8988T (cell line): ENCODE measurements around the gene SLC39A11.

Experiments used
- DNase-seq: peaks from one replicate; pipeline ENCODE4 v3.0.0; 2011

The SLC39A11 gene

GRCh38 chr17:72971226-72971880, 121.1 kb downstream of the SLC39A11 start:
- DNase-seq = no peak

GRCh38 chr17:72970797-72971196, 121.7 kb downstream of the SLC39A11 start:
- DNase-seq = no peak

GRCh38 chr17:72970246-72970645, 122.2 kb downstream of the SLC39A11 start:
- DNase-seq = no peak

GRCh38 chr17:72969293-72969906, 123.1 kb downstream of the SLC39A11 start:
- no peak for DNase-seq

- DNase-seq = no peak
Measured at GRCh38 chr17:72968798-72969197, 123.7 kb downstream of the SLC39A11 start.

- DNase-seq = no peak
Measured at GRCh38 chr17:72967977-72968585, 124.4 kb downstream of the SLC39A11 start.

GRCh38 chr17:72967277-72967970, 125.1 kb downstream of the SLC39A11 start:
- DNase-seq = no peak

- no peak for DNase-seq
Measured at GRCh38 chr17:72962106-72962505, 130.4 kb downstream of the SLC39A11 start.

GRCh38 chr17:72955391-72956140, 136.9 kb downstream of the SLC39A11 start:
- DNase-seq = no peak

- no peak for DNase-seq
Measured at GRCh38 chr17:72954579-72954978, 137.9 kb downstream of the SLC39A11 start.

GRCh38 chr17:72953621-72954020, 138.9 kb downstream of the SLC39A11 start:
- DNase-seq = no peak

- DNase-seq = no peak
Measured at GRCh38 chr17:72952641-72953315, 139.7 kb downstream of the SLC39A11 start.

- no peak for DNase-seq
Measured at GRCh38 chr17:72952220-72952619, 140.3 kb downstream of the SLC39A11 start.

GRCh38 chr17:72950242-72950931, 142.1 kb downstream of the SLC39A11 start:
- no peak for DNase-seq

- DNase-seq = no peak
Measured at GRCh38 chr17:72948115-72948514, 144.4 kb downstream of the SLC39A11 start.

- no peak for DNase-seq
Measured at GRCh38 chr17:72947475-72947874, 145.0 kb downstream of the SLC39A11 start.

- DNase-seq = no peak
Measured at GRCh38 chr17:72946696-72947095, 145.8 kb downstream of the SLC39A11 start.

- no peak for DNase-seq
Measured at GRCh38 chr17:72946156-72946555, 146.3 kb downstream of the SLC39A11 start.

- no peak for DNase-seq
Measured at GRCh38 chr17:72945473-72945872, 147.0 kb downstream of the SLC39A11 start.

GRCh38 chr17:72943826-72944689, 148.4 kb downstream of the SLC39A11 start:
- DNase-seq = no peak

GRCh38 chr17:72942579-72942978, 149.9 kb downstream of the SLC39A11 start:
- no peak for DNase-seq
